Stimulated activated memory B cell treated with anti-CD40 and anti-IgM and Interleukin-4, amounts not matched to agents 10 μg/mL and 1 μg/mL and 100 μg/mL, for 72 hours (primary cell): ENCODE data around the gene SDF2.
A peak's percentile ranks its signal among the peaks of the same experiment; 100 is the strongest.
"Not testable (repeated sequence)": the region's sequence is repeated elsewhere in the genome, so short reads cannot be mapped to it uniquely, and the experiment has no call there.

Experiments
- ATAC-seq: fragments of 150-1000 bp; cut with Tn5 transposase; 2 replicates; pipeline ENCODE4 v1.10.0; 2021
- H3K27ac Mint-ChIP-seq: one replicate; pipeline ENCODE4 v1.8.0; 2022; ENCODE audit warnings: mild to moderate bottlenecking, mixed read lengths
- H3K27me3 Mint-ChIP-seq: one replicate; pipeline ENCODE4 v1.8.0; 2022; ENCODE audit warnings: mixed read lengths
- H3K36me3 Mint-ChIP-seq: one replicate; pipeline ENCODE4 v1.8.0; 2022; ENCODE audit warnings: mixed read lengths
- H3K4me1 Mint-ChIP-seq: one replicate; pipeline ENCODE4 v1.8.0; 2022; ENCODE audit warnings: mixed read lengths
- H3K4me3 Mint-ChIP-seq: one replicate; pipeline ENCODE4 v1.8.0; 2022; ENCODE audit warnings: mild to moderate bottlenecking, moderate library complexity, mixed read lengths
- H3K9me3 Mint-ChIP-seq: one replicate; pipeline ENCODE4 v1.8.0; 2022; ENCODE audit warnings: mixed read lengths

Gene SDF2

DNA sequence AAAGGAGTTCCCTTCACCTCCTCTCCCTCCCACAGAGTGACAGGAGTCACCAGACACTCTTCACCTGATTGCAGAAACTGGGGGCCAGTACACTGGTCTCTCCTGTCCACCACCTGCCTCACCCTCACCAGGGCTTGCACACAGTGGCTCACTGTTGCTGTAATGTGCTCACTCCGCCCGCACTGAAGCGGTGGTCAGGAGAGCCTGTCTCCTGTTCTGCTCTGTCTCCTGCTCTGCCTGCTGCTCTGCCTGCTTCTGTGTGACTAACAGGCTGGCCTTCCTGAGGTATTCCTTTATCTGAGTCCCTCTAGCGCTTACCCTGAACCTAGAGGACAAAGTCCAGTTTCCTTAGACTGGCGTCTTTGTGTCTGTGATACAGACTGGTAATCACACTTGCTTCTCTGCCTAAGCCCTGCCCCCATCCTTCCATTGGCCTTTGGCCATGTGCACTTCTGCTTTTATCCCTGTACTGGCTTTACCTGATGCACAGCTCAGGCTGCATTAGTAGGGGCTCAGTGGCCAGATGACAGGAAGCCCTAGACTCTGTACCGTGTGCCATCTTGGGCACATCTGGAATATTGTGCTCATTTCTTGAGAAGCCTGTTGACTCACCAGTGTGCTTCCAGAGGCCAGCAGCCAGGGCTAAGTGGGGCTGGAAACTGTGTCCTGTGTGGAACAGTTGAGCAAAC lies 36.7 kb upstream of the SDF2 start:
- no peaks in the 10 kb centered on the region for H3K4me1 Mint-ChIP-seq
- H3K9me3 Mint-ChIP-seq = no peaks in the 10 kb centered on the region
- H3K27ac Mint-ChIP-seq = no peak overlapping the region
- no peak overlapping the region for H3K4me3 Mint-ChIP-seq
- peaks cover 79% of the 10 kb centered on the region for H3K36me3 Mint-ChIP-seq
- H3K27me3 Mint-ChIP-seq = no peaks in the 10 kb centered on the region
- ATAC-seq = no peak

DNA sequence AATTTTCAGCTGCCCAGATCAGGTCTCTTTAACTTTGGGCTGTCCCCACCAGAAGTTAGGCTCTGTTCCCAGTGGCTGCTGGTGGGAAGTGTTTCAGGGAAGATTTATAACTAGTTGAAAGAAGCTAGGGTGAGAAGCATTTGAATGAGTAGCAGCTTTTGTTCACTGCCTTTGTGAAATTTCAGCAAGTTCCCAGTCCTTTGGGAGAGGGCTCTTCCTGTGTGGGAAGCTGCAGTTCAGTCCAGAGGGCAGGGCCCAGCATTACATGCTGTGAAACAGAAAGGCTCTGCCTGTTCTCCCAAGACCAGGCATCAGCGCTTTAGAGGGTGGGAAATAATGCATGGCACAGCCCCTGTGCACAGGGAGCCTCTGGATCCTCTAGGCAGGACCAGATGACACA lies 32.2 kb upstream of the SDF2 start:
- Mint-ChIP-seq H3K4me3 (no peak overlapping the region), H3K27ac (no peak overlapping the region), H3K9me3 (no peaks in the 10 kb centered on the region)

DNA sequence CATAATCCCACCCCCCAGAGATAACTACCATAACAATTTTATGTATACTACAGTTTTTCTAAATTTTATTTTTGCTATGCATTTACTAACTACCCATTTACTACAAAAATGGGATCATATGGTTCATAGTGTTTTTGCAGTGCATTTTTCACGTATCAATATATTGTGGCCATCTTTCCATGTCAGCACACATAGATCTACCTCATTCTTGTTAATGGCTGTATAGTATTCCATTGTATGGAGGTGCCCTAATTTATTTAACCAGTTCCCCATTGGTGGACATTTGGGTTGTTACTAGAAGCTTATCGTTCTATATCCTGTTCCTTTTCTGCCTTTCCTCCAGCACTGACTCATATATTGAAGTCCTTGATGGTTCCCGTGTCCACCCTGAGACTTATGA lies 27.3 kb upstream of the SDF2 start:
- Mint-ChIP-seq H3K4me1 (no peaks in the 10 kb centered on the region), H3K27me3 (no peaks in the 10 kb centered on the region), H3K9me3 (no peaks in the 10 kb centered on the region), H3K4me3 (no peak overlapping the region), H3K36me3 (peaks cover 72% of the 10 kb centered on the region), H3K27ac (no peak overlapping the region)
- no peak for ATAC-seq

More for the DNA sequence above, 32.2 kb upstream of the SDF2 start:
- ATAC-seq = no peak
- Mint-ChIP-seq H3K36me3 (peaks cover 72% of the 10 kb centered on the region), H3K27me3 (no peaks in the 10 kb centered on the region), H3K4me1 (no peaks in the 10 kb centered on the region)

DNA sequence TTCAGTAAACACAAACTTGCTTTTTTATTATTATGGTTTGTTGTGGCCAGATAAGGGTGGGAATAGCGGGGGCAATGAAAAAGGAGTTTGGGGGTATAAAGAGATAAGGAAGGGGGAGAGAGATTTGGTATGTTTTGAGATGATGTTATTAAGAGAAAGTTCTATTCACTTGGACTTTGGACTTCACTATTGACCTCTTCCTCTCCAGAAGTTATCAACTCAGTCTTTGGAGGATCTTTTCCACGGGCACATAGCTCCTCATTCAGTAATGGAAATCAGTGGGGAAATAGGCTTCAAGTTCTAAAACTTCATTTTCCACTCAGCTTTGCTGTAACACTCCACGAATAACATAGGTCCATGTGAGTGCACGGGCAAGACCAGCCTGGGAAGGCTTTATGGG lies 26.8 kb upstream of the SDF2 start:
- Mint-ChIP-seq H3K27me3 (no peaks in the 10 kb centered on the region), H3K9me3 (no peaks in the 10 kb centered on the region), H3K36me3 (peaks cover 71% of the 10 kb centered on the region), H3K4me3 (no peak overlapping the region), H3K4me1 (no peaks in the 10 kb centered on the region), H3K27ac (no peak overlapping the region)
- no peak for ATAC-seq

DNA sequence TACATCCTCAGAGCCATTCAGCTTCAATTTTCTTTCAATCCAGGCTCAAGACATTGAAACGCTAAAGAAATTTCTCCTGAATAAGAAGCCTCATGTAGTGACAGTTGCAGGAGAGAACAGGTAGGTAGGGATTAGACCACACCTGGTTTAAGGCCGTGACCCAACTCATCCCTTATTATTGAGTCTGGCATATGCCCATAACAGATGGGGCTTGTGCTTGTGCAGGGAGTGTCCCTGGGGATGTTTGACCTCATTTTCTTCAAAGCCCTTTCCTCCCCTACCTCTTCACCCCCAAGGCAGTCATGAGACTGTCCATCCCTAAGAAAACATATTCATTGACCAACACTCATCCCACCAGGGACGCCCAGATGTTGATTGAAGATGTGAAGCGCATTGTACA lies 24.6 kb upstream of the SDF2 start:
- no peaks in the 10 kb centered on the region for H3K27me3 Mint-ChIP-seq
- H3K4me1 Mint-ChIP-seq = no peaks in the 10 kb centered on the region
- no peaks in the 10 kb centered on the region for H3K9me3 Mint-ChIP-seq
- H3K36me3 Mint-ChIP-seq = peaks cover 88% of the 10 kb centered on the region
- no peak overlapping the region for H3K4me3 Mint-ChIP-seq
- no peak for ATAC-seq
- H3K27ac Mint-ChIP-seq = no peak overlapping the region

DNA sequence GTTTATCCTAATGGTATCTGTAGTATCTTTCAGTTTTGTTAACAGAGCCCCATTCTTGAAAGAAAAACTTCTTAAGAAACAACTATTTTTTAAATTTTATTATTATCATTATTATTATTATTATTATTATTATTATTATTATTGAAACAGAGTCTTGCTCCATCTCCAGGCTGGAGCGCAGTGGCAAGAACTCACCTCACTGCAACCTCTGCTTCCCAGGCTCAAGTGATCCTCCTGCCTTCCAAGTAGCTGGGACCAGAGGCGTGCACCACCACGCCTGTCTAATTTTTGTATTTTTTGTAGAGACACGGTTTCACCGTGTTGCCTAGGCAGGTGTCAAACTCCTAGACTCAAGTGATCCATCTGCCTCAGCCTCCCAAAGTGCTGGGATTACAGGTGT lies 23.7 kb upstream of the SDF2 start:
- Mint-ChIP-seq H3K9me3 (no peaks in the 10 kb centered on the region), H3K4me1 (no peaks in the 10 kb centered on the region), H3K27me3 (no peaks in the 10 kb centered on the region), H3K36me3 (peaks cover 85% of the 10 kb centered on the region), H3K27ac (no peak overlapping the region), H3K4me3 (no peak overlapping the region)
- no peak for ATAC-seq

DNA sequence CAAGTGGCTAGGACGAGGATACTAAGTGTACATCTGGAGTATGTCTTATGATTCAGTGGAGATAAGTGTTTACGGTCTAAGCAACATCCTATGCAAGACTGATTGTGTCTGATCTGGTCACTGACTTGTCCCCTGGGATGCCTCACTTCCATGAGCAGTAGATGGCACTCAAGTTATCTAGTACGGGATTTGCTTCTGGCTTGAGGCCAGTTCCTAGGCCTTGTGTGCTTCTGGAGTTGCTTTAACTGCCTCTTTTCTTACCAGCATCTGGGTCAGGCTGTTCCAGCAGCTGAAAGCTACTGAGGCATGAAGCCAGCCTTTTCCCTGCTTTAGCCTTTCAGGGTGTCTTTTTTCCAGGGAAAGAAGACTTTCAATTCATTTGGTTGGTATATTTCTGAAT lies 23.3 kb upstream of the SDF2 start:
- no peak overlapping the region for H3K27ac Mint-ChIP-seq
- no peak for ATAC-seq
- no peaks in the 10 kb centered on the region for H3K9me3 Mint-ChIP-seq
- H3K36me3 Mint-ChIP-seq = peaks cover 81% of the 10 kb centered on the region
- no peak overlapping the region for H3K4me3 Mint-ChIP-seq
- H3K4me1 Mint-ChIP-seq = no peaks in the 10 kb centered on the region
- H3K27me3 Mint-ChIP-seq = no peaks in the 10 kb centered on the region

DNA sequence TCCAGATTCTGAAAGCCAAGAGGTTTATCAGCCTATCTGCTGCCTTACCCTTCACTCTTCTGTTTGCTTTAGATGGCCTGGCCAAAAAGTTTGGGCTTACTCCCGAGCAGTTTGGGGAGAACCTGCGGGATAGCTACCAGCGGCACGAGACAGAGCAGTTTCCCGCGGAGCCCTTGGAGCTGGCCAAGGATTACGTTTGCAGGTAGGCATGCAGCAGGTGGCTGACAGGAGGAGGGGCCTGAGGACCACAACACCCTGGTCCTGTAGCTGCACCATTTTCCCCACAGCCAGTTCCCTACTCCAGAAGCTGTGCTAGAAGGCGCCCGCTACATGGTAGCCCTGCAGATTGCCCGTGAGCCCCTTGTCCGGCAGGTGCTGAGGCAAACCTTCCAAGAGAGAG lies 20.9 kb upstream of the SDF2 start:
- Mint-ChIP-seq H3K27ac (no peak overlapping the region), H3K27me3 (no peaks in the 10 kb centered on the region), H3K4me3 (no peak overlapping the region), H3K36me3 (peaks cover 66% of the 10 kb centered on the region), H3K4me1 (no peaks in the 10 kb centered on the region), H3K9me3 (no peaks in the 10 kb centered on the region)
- ATAC-seq = no peak

DNA sequence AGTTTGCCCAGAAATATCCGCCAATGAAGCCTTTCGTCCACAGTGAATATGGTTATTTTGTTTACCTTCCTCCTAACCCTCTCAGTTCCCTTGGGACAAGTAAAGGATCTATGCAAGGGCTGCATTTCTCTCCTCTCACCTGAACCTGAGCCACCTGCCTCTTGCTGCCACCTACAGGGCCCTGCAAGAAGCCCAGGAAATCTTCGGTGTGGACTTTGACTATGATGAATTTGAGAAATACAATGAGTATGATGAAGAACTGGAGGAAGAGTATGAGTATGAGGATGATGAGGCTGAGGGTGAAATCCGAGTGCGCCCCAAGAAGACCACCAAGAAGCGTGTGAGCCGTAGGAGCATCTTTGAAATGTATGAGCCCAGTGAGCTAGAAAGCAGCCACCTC lies 14.3 kb upstream of the SDF2 start:
- no peaks in the 10 kb centered on the region for H3K4me1 Mint-ChIP-seq
- H3K9me3 Mint-ChIP-seq = no peaks in the 10 kb centered on the region
- H3K27ac Mint-ChIP-seq = no peak overlapping the region
- no peak for ATAC-seq
- H3K27me3 Mint-ChIP-seq = no peaks in the 10 kb centered on the region
- peaks cover 60% of the 10 kb centered on the region for H3K36me3 Mint-ChIP-seq
- H3K4me3 Mint-ChIP-seq = no peak overlapping the region

DNA sequence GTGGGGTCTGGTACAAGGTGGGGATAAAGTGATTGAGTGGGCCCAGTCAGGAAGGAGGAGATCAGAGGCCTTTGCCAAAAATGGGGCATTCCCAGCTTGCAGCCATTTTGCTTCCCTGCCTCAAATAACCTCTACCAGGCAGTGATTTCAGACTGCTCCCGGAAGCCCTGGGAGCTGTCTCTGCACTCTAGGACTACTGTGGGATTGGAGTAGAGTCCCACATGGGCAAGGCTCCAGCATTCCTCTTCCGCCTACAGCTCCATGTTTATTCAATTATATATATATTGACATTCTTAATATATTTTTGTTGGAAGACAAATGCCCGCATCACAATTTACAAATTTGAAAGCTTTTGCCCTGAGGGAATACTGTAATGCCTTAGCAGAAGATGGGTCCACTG lies 13.8 kb upstream of the SDF2 start:
- ATAC-seq = no peak
- H3K36me3 Mint-ChIP-seq = peaks cover 59% of the 10 kb centered on the region
- H3K4me1 Mint-ChIP-seq = no peaks in the 10 kb centered on the region
- no peak overlapping the region for H3K4me3 Mint-ChIP-seq
- H3K27ac Mint-ChIP-seq = no peak overlapping the region
- H3K27me3 Mint-ChIP-seq = no peaks in the 10 kb centered on the region
- H3K9me3 Mint-ChIP-seq = no peaks in the 10 kb centered on the region

DNA sequence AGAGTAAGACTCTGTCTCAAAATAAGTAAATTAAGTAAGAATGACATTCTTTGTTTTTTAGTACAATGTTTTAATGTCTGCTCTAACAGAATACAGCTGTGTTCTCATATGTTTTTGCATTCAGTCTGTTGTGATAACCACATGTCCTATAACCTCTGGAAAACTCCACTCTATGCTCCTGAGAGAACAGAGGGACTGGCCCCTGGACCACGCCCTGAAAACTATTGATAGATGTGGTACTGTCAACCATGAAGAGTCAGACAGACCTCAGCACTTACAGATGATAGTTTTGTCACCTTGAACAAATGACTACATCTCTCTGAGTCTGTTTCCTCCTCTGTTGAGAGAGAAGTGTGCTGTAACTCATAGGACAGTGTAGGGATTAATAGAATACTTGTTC lies 8.2 kb upstream of the SDF2 start:
- no peak overlapping the region for H3K27ac Mint-ChIP-seq
- ATAC-seq = no peak
- H3K9me3 Mint-ChIP-seq = no peaks in the 10 kb centered on the region
- no peak overlapping the region for H3K4me3 Mint-ChIP-seq
- no peaks in the 10 kb centered on the region for H3K27me3 Mint-ChIP-seq
- peaks cover 53% of the 10 kb centered on the region for H3K36me3 Mint-ChIP-seq
- H3K4me1 Mint-ChIP-seq = peaks cover 23% of the 10 kb centered on the region

DNA sequence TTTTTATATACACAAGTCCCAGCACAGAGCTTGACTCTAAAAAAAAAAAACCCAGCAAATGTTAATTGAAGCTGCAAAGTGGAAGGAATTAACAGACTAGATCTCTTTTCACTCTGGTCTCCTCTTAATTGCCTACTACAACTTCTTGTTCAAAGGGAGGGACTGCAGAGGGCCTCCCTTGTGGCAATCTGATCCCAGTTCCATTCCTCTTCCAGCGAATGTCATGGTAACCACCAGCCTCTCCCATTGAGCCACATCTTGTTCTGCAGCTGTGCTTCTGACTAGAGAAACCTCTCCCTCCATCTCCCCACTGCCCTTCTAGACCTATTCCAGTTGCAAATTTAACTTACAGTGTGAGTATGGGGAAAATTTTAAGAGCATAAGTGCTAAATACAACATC lies 6.2 kb upstream of the SDF2 start:
- Mint-ChIP-seq H3K4me3 (no peak overlapping the region), H3K27ac (no peak overlapping the region), H3K36me3 (peaks cover 43% of the 10 kb centered on the region), H3K9me3 (no peaks in the 10 kb centered on the region), H3K27me3 (no peaks in the 10 kb centered on the region), H3K4me1 (peaks cover 44% of the 10 kb centered on the region)
- ATAC-seq = no peak

DNA sequence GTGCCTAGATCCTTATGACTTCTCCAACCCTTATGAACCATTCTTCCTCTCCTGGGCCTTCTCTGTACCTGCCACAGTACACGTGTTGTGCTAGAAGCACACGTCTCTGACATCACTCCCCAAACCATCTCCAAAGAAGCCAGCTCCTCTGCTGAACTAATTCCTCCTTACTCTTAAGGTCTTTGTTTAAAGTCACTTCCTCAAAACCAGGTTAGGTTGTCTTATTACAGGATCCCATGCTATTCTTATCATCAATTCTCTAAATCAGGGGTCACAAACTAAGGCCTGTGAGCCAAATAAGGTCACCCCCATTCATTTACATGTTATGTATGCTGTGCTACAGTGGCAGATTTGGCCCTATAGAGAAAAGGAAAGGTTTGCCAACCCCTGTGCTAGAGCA lies 4.3 kb upstream of the SDF2 start:
- Mint-ChIP-seq H3K27ac (no peak overlapping the region), H3K4me1 (peaks cover 49% of the 10 kb centered on the region), H3K9me3 (no peaks in the 10 kb centered on the region), H3K4me3 (no peak overlapping the region), H3K36me3 (peaks cover 31% of the 10 kb centered on the region), H3K27me3 (no peaks in the 10 kb centered on the region)
- ATAC-seq = no peak

DNA sequence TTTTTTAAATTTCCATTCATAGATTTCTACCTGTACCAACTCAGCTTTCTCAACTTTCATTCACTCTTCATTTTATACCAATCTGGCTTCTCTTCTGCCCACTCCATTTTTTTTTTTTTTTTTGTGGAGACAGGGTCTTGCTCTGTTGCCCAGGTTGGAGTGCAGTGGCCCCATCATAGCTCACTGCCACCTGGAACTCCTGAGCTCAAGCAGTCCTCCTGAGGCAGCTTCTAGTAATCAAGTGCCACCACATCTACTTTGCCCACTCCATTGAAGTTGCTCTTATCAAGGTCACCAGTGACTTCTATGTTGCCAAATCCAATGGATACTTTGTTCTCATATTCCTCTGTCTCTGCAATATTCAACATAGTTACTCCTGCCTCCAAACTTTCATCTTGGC lies 2.0 kb upstream of the SDF2 start:
- peak overlapping the region; percentile 99 for H3K27ac Mint-ChIP-seq
- peak overlapping the region; percentile 96 for H3K4me3 Mint-ChIP-seq
- H3K27me3 Mint-ChIP-seq = no peaks in the 10 kb centered on the region
- no peak for ATAC-seq
- H3K36me3 Mint-ChIP-seq = peaks cover 43% of the 10 kb centered on the region
- peaks cover 64% of the 10 kb centered on the region for H3K4me1 Mint-ChIP-seq
- H3K9me3 Mint-ChIP-seq = no peaks in the 10 kb centered on the region

DNA sequence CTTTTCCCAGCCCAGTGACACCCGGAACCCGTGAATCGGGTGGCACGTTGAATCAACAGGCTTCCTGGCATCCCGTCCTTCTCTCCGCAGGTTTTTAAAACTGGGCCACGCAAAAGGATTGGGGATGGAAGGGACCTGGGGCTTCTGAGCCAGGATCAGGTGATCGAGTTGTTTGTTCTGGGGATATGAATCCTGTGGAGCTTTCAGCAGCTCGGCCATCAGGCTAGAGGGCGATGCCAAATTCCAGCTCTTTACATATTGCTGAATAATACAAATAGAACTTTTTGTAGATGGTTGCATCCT lies 772 bp upstream of the SDF2 start:
- Mint-ChIP-seq H3K4me3 (peak overlapping the region; percentile 96), H3K36me3 (peaks cover 45% of the 10 kb centered on the region), H3K4me1 (peaks cover 60% of the 10 kb centered on the region), H3K9me3 (no peaks in the 10 kb centered on the region), H3K27me3 (no peaks in the 10 kb centered on the region), H3K27ac (peak overlapping the region; percentile 99)
- no peak for ATAC-seq

DNA sequence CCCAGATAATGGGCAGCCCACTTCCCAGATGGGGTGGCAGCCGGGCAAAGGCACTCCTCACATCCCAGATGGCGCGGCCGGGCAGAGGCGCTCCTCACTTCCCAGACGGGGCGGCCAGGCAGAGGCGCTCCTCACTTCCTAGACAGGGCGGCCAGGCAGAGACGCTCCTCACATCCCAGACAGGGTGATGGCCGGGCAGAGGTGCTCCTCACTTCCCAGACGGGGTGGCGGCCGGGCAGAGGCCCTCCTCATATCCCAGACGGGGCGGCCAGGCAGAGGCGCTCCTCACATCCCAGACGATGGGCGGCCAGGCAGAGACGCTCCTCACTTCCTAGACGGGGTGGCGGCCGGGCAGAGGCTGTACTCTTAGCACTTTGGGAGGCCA lies 2.2 kb downstream of the SDF2 start:
- not testable (repeated sequence) for ATAC-seq, H3K9me3 Mint-ChIP-seq, H3K4me3 Mint-ChIP-seq, H3K27me3 Mint-ChIP-seq
- Mint-ChIP-seq H3K27ac (peak overlapping the region; percentile 5), H3K4me1 (peaks cover 51% of the 10 kb centered on the region), H3K36me3 (peaks cover 43% of the 10 kb centered on the region)
